SKM-1 (cell line): Measurements from ENCODE around the gene DUOX2.
"Not testable (repeated sequence)": the region's sequence is repeated elsewhere in the genome, so short reads cannot be mapped to it uniquely, and the experiment has no call there.

Source experiments
- DNase-seq: peaks from one replicate; lab custom pipeline; 2025; ENCODE audit not compliant: unreplicated experiment; lab: John Stamatoyannopoulos, UW

DUOX2 gene

GRCh38 chr15:45102226-45102625, 11.7 kb downstream of the DUOX2 start:
- no peak for DNase-seq

- no peak for DNase-seq
Measured at GRCh38 chr15:45101749-45102148, 12.2 kb downstream of the DUOX2 start.

GRCh38 chr15:45100884-45101625, 12.9 kb downstream of the DUOX2 start:
- DNase-seq, result no peak

- DNase-seq, result no peak
Measured at GRCh38 chr15:45099549-45100165, 14.3 kb downstream of the DUOX2 start.

- DNase-seq, result no peak
Measured at GRCh38 chr15:45097466-45097865, 16.5 kb downstream of the DUOX2 start.

GRCh38 chr15:45095661-45096060, 18.3 kb downstream of the DUOX2 start:
- no peak for DNase-seq

GRCh38 chr15:45094358-45094730, 19.6 kb downstream of the DUOX2 start:
- no peak for DNase-seq

GRCh38 chr15:45093622-45094357, 20.2 kb downstream of the DUOX2 start:
- DNase-seq, result no peak

GRCh38 chr15:45093013-45093412, 21.0 kb downstream of the DUOX2 start:
- no peak for DNase-seq

- no peak for DNase-seq
Measured at GRCh38 chr15:45091576-45091975, 22.4 kb downstream of the DUOX2 start.

- DNase-seq, result no peak
Measured at GRCh38 chr15:45091161-45091560, 22.8 kb downstream of the DUOX2 start.

GRCh38 chr15:45089712-45090373, 24.1 kb downstream of the DUOX2 start:
- DNase-seq, result no peak

GRCh38 chr15:45088801-45089711, 24.9 kb downstream of the DUOX2 start:
- DNase-seq, result no peak

- DNase-seq, result no peak
Measured at GRCh38 chr15:45087513-45087912, 26.5 kb downstream of the DUOX2 start.

- no peak for DNase-seq
Measured at GRCh38 chr15:45084163-45084562, 29.8 kb downstream of the DUOX2 start.

GRCh38 chr15:45083223-45083622, 30.7 kb downstream of the DUOX2 start:
- no peak for DNase-seq

- not testable (repeated sequence) for DNase-seq
Measured at GRCh38 chr15:45082412-45082811, 31.6 kb downstream of the DUOX2 start.

- DNase-seq, result not testable (repeated sequence)
Measured at GRCh38 chr15:45080593-45080992, 33.4 kb downstream of the DUOX2 start.

- DNase-seq, result not testable (repeated sequence)
Measured at GRCh38 chr15:45079628-45080246, 34.2 kb downstream of the DUOX2 start.

- DNase-seq, result not testable (repeated sequence)
Measured at GRCh38 chr15:45079201-45079600, 34.8 kb downstream of the DUOX2 start.
